Activated CD8-positive, alpha-beta memory T cell treated with anti-CD3 and anti-CD28 coated beads, Interleukin-2, amount 50 U/mL, for 1 hour (primary cell): Measurements from ENCODE around the gene PRSS12.
"Not testable (repeated sequence)": the region's sequence is repeated elsewhere in the genome, so short reads cannot be mapped to it uniquely, and the experiment has no call there.

Experiments
- DNase-seq: peaks from one replicate; pipeline ENCODE4 v3.0.0-alpha.2; 2020; ENCODE audit errors: extremely low read depth

Gene PRSS12

GRCh38 chr4:118322831-118323502 lies 29.8 kb downstream of the PRSS12 start:
- no peak for DNase-seq

- DNase-seq: no peak
Measured at GRCh38 chr4:118318931-118319330, 33.9 kb downstream of the PRSS12 start.

GRCh38 chr4:118317691-118318090 lies 35.1 kb downstream of the PRSS12 start:
- DNase-seq: no peak

GRCh38 chr4:118314221-118314620 lies 38.6 kb downstream of the PRSS12 start:
- no peak for DNase-seq

GRCh38 chr4:118313098-118313497 lies 39.7 kb downstream of the PRSS12 start:
- DNase-seq: no peak

- no peak for DNase-seq
Measured at GRCh38 chr4:118308306-118309030, 44.3 kb downstream of the PRSS12 start.

- no peak for DNase-seq
Measured at GRCh38 chr4:118307643-118308042, 45.2 kb downstream of the PRSS12 start.

- DNase-seq: not testable (repeated sequence)
Measured at GRCh38 chr4:118299619-118300018, 53.2 kb downstream of the PRSS12 start.

GRCh38 chr4:118296729-118297128 lies 56.1 kb downstream of the PRSS12 start:
- no peak for DNase-seq

GRCh38 chr4:118290951-118291350 lies 61.9 kb downstream of the PRSS12 start:
- no peak for DNase-seq

- DNase-seq: no peak
Measured at GRCh38 chr4:118289794-118290193, 63.0 kb downstream of the PRSS12 start.

- DNase-seq: no peak
Measured at GRCh38 chr4:118287711-118288451, 64.9 kb downstream of the PRSS12 start.

- DNase-seq: no peak
Measured at GRCh38 chr4:118286685-118287084, 66.1 kb downstream of the PRSS12 start.

- no peak for DNase-seq
Measured at GRCh38 chr4:118285931-118286330, 66.9 kb downstream of the PRSS12 start.

- no peak for DNase-seq
Measured at GRCh38 chr4:118284169-118284568, 68.6 kb downstream of the PRSS12 start.

- DNase-seq: no peak
Measured at GRCh38 chr4:118282692-118283091, 70.1 kb downstream of the PRSS12 start.

- no peak for DNase-seq
Measured at GRCh38 chr4:118281611-118282442, 71.0 kb downstream of the PRSS12 start.

- no peak for DNase-seq
Measured at GRCh38 chr4:118280501-118281218, 72.1 kb downstream of the PRSS12 start.

GRCh38 chr4:118279920-118280432 lies 72.8 kb downstream of the PRSS12 start:
- no peak for DNase-seq

GRCh38 chr4:118279328-118279727 lies 73.5 kb downstream of the PRSS12 start:
- DNase-seq: no peak
